SK-N-SH (cell line): Measurements from ENCODE around the gene FRYL. TPM values are rescaled to one million over a fixed set of nuclear protein-coding genes. Genes with fewer than 3 reads are reported as not detected.

Source experiments
- CTCF ChIA-PET: fragments of 300-600, 350-600 bp; formaldehyde crosslinking; extraction: SDS; loops from one replicate; lab custom pipeline; 2021; lab: Yijun Ruan, JAX
- POLR2A ChIA-PET: fragments of 350-600 bp; sonication (Branson Sonifier 250); formaldehyde crosslinking; extraction: SDS; loops from one replicate; lab custom pipeline; 2020; ENCODE audit warnings: antibody characterized with exemption, inconsistent platforms; lab: Yijun Ruan, JAX
- DNase-seq: peaks from one replicate; pipeline ENCODE4 v3.0.0; 2012
- H2AFZ ChIP-seq: fragments of 200-600 bp; sonication (generic); 2 replicates; pipeline ENCODE4 v1.8.1; 2016; ENCODE audit warnings: antibody characterized with exemption, mild to moderate bottlenecking, low read depth
- H3F3A ChIP-seq: fragments of 200-600 bp; sonication (generic); replicated peaks from 2 replicates; pipeline ENCODE3; 2016; ENCODE audit warnings: antibody characterized with exemption, mild to moderate bottlenecking; ENCODE audit not compliant: insufficient read depth
- H3K27ac ChIP-seq, 2 experiments: fragments of 200-500 bp in 1 of 2; fragments of 200-600 bp in 1 of 2; sonication (Bioruptor generic) in 1 of 2; sonication (generic), shearing (Covaris generic) in 1 of 2; 2 replicates each; pipeline versions ENCODE4 v1.5.1 to v1.6.1; 2014 to 2016; ENCODE audit warnings: low read depth in 2 of 2, inconsistent platforms in 1 of 2, low read length in 1 of 2, mild to moderate bottlenecking in 1 of 2, mixed read lengths in 1 of 2
- H3K27me3 ChIP-seq: fragments of 200-600 bp; sonication (generic), shearing (Covaris generic); 2 replicates; pipeline ENCODE4 v1.6.1; 2016; ENCODE audit warnings: mixed run types; ENCODE audit not compliant: insufficient read depth
- H3K36me3 ChIP-seq, 2 experiments: fragments of 200-500 bp in 1 of 2; fragments of 200-600 bp in 1 of 2; sonication (Bioruptor generic) in 1 of 2; sonication (generic) in 1 of 2; replicated peaks in 1 of 2; 2 replicates each; pipeline versions ENCODE3 to v1.5.1; 2014 to 2016; ENCODE audit warnings: low read length in 1 of 2, mild to moderate bottlenecking in 1 of 2; ENCODE audit not compliant: insufficient read depth in 2 of 2, control insufficient read depth in 1 of 2
- H3K4me1 ChIP-seq, 2 experiments: fragments of 200-500 bp in 1 of 2; fragments of 200-600 bp in 1 of 2; sonication (Bioruptor generic) in 1 of 2; sonication (generic), shearing (Covaris generic) in 1 of 2; 2 replicates each; pipeline versions ENCODE4 v1.5.1 to v1.6.1; 2014 to 2016; ENCODE audit warnings: low read depth in 1 of 2, low read length in 1 of 2, mixed run types in 1 of 2; ENCODE audit not compliant: insufficient read depth in 2 of 2, control insufficient read depth in 1 of 2
- H3K4me2 ChIP-seq: fragments of 200-600 bp; sonication (generic), shearing (Covaris generic); 2 replicates; pipeline ENCODE4 v1.6.1; 2017; ENCODE audit warnings: mixed run types
- H3K4me3 ChIP-seq, 2 experiments: fragments of 200-500 bp in 1 of 2; fragments of 200-600 bp in 1 of 2; sonication (Bioruptor generic) in 1 of 2; sonication (generic), shearing (Covaris generic) in 1 of 2; 2 replicates each; pipeline versions ENCODE4 v1.5.1 to v1.8.1; 2014 to 2016; ENCODE audit warnings: low read depth in 2 of 2, inconsistent platforms in 1 of 2, low read length in 1 of 2, mild to moderate bottlenecking in 1 of 2, mixed read lengths in 1 of 2, moderate library complexity in 1 of 2
- H3K79me2 ChIP-seq: fragments of 200-600 bp; sonication (generic); 2 replicates; pipeline ENCODE4 v1.8.1; 2017; ENCODE audit warnings: mild to moderate bottlenecking; ENCODE audit not compliant: insufficient read depth
- H3K9ac ChIP-seq: fragments of 200-600 bp; sonication (generic); 2 replicates; pipeline ENCODE4 v1.6.1; 2017; ENCODE audit warnings: mixed run types
- H3K9me2 ChIP-seq: fragments of 200-600 bp; sonication (generic); 2 replicates; pipeline ENCODE4 v1.6.1; 2017; ENCODE audit warnings: mixed run types
- H3K9me3 ChIP-seq: fragments of 200-600 bp; sonication (generic); 2 replicates; pipeline ENCODE4 v1.6.1; 2017; ENCODE audit warnings: mixed run types, mild to moderate bottlenecking, moderate library complexity
- H4K20me1 ChIP-seq: fragments of 200-600 bp; sonication (generic); 2 replicates; pipeline ENCODE4 v1.6.1; 2017; ENCODE audit warnings: mild to moderate bottlenecking, mixed run types; ENCODE audit not compliant: insufficient read depth
- CHD2 ChIP-seq: fragments of 150-350 bp; IDR thresholded peaks from 2 replicates; pipeline ENCODE4 v1.6.1; 2018; ENCODE audit warnings: low read length; ENCODE audit not compliant: partially characterized antibody
- ELF1 ChIP-seq: IDR thresholded peaks from 2 replicates; pipeline ENCODE4 v1.4.0; 2012
- EP300 ChIP-seq, 2 experiments: IDR thresholded peaks; 2 replicates each; pipeline versions ENCODE4 v1.4.0 to v1.6.1; 2012; ENCODE audit warnings: borderline replicate concordance in 1 of 2, low read depth in 1 of 2, low read length in 1 of 2
- GATA2 ChIP-seq: sonication (generic); formaldehyde crosslinking; IDR thresholded peaks from 2 replicates; pipeline ENCODE4 v1.5.0; 2020; ENCODE audit warnings: mild to moderate bottlenecking, missing genetic modification reagents
- MEF2A ChIP-seq: IDR thresholded peaks from 2 replicates; pipeline ENCODE4 v1.4.0; 2012; ENCODE audit warnings: low read depth, borderline replicate concordance
- NRF1 ChIP-seq: IDR thresholded peaks from 2 replicates; pipeline ENCODE4 v1.6.1; 2012; ENCODE audit warnings: low read depth, mild to moderate bottlenecking, low read length
- RAD21 ChIP-seq: IDR thresholded peaks from 2 replicates; pipeline ENCODE4 v1.6.1; 2012; ENCODE audit warnings: mild to moderate bottlenecking, low read length
- RFX5 ChIP-seq: IDR thresholded peaks from 2 replicates; pipeline ENCODE4 v1.6.1; 2012; ENCODE audit warnings: mild to moderate bottlenecking, improper control_type of control experiment, low read length
- SIN3A ChIP-seq: IDR thresholded peaks from 2 replicates; pipeline ENCODE4 v1.6.1; 2012; ENCODE audit warnings: low read depth, mild to moderate bottlenecking, low read length, moderate library complexity, borderline replicate concordance
- WGBS: methylation state at CpG from one replicate; pipeline ENCODE4 v1.1.6; 2017; ENCODE audit warnings: low lambda C conversion rate; 5-methylcytosine and 5-hydroxymethylcytosine counted together
- polyA plus RNA-seq, 3 experiments: library from polyadenylated mRNA; depleted of rRNA; stranded (reverse); fragments of >200 nt; gene quantifications; 2 replicates each; pipeline ENCODE4 v1.2.3, GENCODE V29; 2012
- TF ChIP-seq, protein P1 (sequence below): fragments of 150-350 bp; IDR thresholded peaks from 2 replicates; pipeline ENCODE4 v1.6.1; 2016; ENCODE audit warnings: mild to moderate bottlenecking, low read depth, low read length
- TF ChIP-seq, protein P2 (sequence below): IDR thresholded peaks from 2 replicates; pipeline ENCODE4 v1.6.1; 2012; ENCODE audit warnings: mild to moderate bottlenecking, low read depth, low read length, moderate library complexity
- TF ChIP-seq, protein P3 (sequence below): fragments of 200-600 bp; sonication (generic); IDR thresholded peaks from 2 replicates; pipeline ENCODE4 v1.6.1; 2017; ENCODE audit warnings: antibody characterized with exemption, mild to moderate bottlenecking, moderate library complexity

FRYL gene
- polyA plus RNA-seq, 1 of the 3 experiments (the other 2 are of a cell fraction) = 8.2 TPM

DNA sequence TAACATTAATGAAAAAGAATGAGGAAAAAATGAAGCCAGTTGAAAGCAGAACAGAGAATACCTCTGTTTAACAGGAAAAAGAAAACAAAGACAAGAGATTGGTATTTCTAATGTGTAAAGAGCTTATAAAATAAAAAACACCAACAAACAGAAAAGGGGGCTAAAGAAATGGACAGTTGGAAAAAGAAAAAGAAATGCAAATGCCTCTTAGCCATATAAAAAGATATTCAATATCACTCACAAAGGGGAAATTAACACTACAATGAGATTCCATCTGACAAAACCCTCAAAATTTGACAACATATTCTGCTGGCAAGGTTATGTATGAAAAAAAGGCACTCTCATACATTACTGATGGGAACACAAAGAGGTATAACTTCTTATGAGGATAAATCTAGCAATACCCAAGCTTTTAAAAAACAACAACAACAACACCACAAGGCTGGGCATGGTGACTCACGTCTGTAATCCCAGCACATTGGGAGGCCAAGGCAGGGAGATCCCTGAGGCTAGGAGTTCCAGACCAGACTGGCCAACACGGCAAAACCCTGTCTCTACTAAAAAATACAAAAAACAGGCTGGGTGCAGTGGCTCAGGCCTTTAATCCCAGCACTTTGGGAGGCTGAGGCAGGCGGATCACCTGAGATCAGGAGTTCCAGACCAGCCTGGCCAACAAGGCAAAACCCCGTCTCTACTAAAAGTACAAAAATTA lies 75.8 kb downstream of the FRYL start:
- peaks cover 55% of the 10 kb centered on the region for H3K79me2 ChIP-seq
- no peak for TF ChIP-seq SIN3A
- no peak for TF ChIP-seq GATA2
- TF ChIP-seq, protein P1, sequence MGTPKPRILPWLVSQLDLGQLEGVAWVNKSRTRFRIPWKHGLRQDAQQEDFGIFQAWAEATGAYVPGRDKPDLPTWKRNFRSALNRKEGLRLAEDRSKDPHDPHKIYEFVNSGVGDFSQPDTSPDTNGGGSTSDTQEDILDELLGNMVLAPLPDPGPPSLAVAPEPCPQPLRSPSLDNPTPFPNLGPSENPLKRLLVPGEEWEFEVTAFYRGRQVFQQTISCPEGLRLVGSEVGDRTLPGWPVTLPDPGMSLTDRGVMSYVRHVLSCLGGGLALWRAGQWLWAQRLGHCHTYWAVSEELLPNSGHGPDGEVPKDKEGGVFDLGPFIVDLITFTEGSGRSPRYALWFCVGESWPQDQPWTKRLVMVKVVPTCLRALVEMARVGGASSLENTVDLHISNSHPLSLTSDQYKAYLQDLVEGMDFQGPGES = no peak
- TF ChIP-seq RAD21 = no peak
- TF ChIP-seq, protein P2, sequence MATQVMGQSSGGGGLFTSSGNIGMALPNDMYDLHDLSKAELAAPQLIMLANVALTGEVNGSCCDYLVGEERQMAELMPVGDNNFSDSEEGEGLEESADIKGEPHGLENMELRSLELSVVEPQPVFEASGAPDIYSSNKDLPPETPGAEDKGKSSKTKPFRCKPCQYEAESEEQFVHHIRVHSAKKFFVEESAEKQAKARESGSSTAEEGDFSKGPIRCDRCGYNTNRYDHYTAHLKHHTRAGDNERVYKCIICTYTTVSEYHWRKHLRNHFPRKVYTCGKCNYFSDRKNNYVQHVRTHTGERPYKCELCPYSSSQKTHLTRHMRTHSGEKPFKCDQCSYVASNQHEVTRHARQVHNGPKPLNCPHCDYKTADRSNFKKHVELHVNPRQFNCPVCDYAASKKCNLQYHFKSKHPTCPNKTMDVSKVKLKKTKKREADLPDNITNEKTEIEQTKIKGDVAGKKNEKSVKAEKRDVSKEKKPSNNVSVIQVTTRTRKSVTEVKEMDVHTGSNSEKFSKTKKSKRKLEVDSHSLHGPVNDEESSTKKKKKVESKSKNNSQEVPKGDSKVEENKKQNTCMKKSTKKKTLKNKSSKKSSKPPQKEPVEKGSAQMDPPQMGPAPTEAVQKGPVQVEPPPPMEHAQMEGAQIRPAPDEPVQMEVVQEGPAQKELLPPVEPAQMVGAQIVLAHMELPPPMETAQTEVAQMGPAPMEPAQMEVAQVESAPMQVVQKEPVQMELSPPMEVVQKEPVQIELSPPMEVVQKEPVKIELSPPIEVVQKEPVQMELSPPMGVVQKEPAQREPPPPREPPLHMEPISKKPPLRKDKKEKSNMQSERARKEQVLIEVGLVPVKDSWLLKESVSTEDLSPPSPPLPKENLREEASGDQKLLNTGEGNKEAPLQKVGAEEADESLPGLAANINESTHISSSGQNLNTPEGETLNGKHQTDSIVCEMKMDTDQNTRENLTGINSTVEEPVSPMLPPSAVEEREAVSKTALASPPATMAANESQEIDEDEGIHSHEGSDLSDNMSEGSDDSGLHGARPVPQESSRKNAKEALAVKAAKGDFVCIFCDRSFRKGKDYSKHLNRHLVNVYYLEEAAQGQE = no peak
- no peak for TF ChIP-seq ELF1
- TF ChIP-seq RFX5 = no peak
- TF ChIP-seq NRF1 = no peak
- no peak for TF ChIP-seq CHD2
- TF ChIP-seq, protein P3, sequence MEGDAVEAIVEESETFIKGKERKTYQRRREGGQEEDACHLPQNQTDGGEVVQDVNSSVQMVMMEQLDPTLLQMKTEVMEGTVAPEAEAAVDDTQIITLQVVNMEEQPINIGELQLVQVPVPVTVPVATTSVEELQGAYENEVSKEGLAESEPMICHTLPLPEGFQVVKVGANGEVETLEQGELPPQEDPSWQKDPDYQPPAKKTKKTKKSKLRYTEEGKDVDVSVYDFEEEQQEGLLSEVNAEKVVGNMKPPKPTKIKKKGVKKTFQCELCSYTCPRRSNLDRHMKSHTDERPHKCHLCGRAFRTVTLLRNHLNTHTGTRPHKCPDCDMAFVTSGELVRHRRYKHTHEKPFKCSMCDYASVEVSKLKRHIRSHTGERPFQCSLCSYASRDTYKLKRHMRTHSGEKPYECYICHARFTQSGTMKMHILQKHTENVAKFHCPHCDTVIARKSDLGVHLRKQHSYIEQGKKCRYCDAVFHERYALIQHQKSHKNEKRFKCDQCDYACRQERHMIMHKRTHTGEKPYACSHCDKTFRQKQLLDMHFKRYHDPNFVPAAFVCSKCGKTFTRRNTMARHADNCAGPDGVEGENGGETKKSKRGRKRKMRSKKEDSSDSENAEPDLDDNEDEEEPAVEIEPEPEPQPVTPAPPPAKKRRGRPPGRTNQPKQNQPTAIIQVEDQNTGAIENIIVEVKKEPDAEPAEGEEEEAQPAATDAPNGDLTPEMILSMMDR = no peak
- no peak for TF ChIP-seq MEF2A
- no peak for TF ChIP-seq EP300 (IDR thresholded peaks at IDR 0.05; ENCODE audit: borderline replicate concordance in 1 of 2, low read depth in 1 of 2, low read length in 1 of 2)
- DNase-seq = no peak
- peaks cover 20% of the 10 kb centered on the region for H3F3A ChIP-seq
- no peaks in the 10 kb centered on the region for H3K9me3 ChIP-seq
- H3K4me3 ChIP-seq = no peak overlapping the region
- CTCF ChIA-PET = interaction anchor here (1.6 kb wide), 1 partner anchor 10 kb away, joined by 3 read pairs; no protein-coding TSS in a partner anchor
- peaks cover 2 to 15% of the 10 kb centered on the region in 2 experiments for H3K4me1 ChIP-seq
- no peak overlapping the region for H3K27ac ChIP-seq
- H3K27me3 ChIP-seq = no peaks in the 10 kb centered on the region
- no peak overlapping the region for H3K4me2 ChIP-seq
- peaks cover 1 to 8% of the 10 kb centered on the region in 2 experiments for H3K36me3 ChIP-seq
- H3K9ac ChIP-seq = no peak overlapping the region
- no peaks in the 10 kb centered on the region for H4K20me1 ChIP-seq
- POLR2A ChIA-PET = no interaction called here
- H2AFZ ChIP-seq = no peak overlapping the region
- H3K9me2 ChIP-seq = no peaks in the 10 kb centered on the region
- WGBS = 96% methylated on average over 3 of the region's 4 CpGs
